Trophoblast cell (in vitro differentiated cells and primary cell): ENCODE data around the gene CGB7.
"Not testable (repeated sequence)": the region's sequence is repeated elsewhere in the genome, so short reads cannot be mapped to it uniquely, and the experiment has no call there.

Experiments used
- DNase-seq, 2 donors: peaks; one replicate each; pipeline ENCODE4 v3.0.0-alpha.2; 2016
- H2AFZ ChIP-seq: 2 replicates; pipeline ENCODE4 v1.6.1; 2013; ENCODE audit warnings: low read length, moderate library complexity, mild to moderate bottlenecking; ENCODE audit not compliant: insufficient read depth, poor library complexity
- H2AK5ac ChIP-seq: 2 replicates; pipeline ENCODE4 v1.6.1; 2013; ENCODE audit warnings: mild to moderate bottlenecking, low read length
- H2BK120ac ChIP-seq: 2 replicates; pipeline ENCODE4 v1.6.1; 2013; ENCODE audit warnings: low read length, mild to moderate bottlenecking, moderate library complexity; ENCODE audit not compliant: insufficient read depth, poor library complexity
- H2BK12ac ChIP-seq: 2 replicates; pipeline ENCODE4 v1.6.1; 2013; ENCODE audit warnings: mild to moderate bottlenecking, low read length, moderate library complexity
- H2BK5ac ChIP-seq: 2 replicates; pipeline ENCODE4 v1.6.1; 2013; ENCODE audit warnings: low read length, low read depth, moderate library complexity, mild to moderate bottlenecking; ENCODE audit not compliant: poor library complexity
- H3K14ac ChIP-seq: 2 replicates; pipeline ENCODE4 v1.6.1; 2013; ENCODE audit warnings: mild to moderate bottlenecking, low read length
- H3K18ac ChIP-seq: 2 replicates; pipeline ENCODE4 v1.6.1; 2013; ENCODE audit warnings: mild to moderate bottlenecking, low read length
- H3K23ac ChIP-seq: 2 replicates; pipeline ENCODE4 v1.6.1; 2013; ENCODE audit warnings: low read length
- H3K27ac ChIP-seq: 2 replicates; pipeline ENCODE4 v1.5.1; 2013; ENCODE audit warnings: low read depth, mild to moderate bottlenecking, inconsistent platforms, low read length, moderate library complexity
- H3K27me3 ChIP-seq: 2 replicates; pipeline ENCODE4 v1.6.1; 2013; ENCODE audit warnings: inconsistent platforms, mild to moderate bottlenecking, low read length, moderate library complexity; ENCODE audit not compliant: insufficient read depth
- H3K36me3 ChIP-seq, 2 experiments: 1 replicate in 1 of 2; 2 replicates in 1 of 2; pipeline ENCODE4 v1.6.1; 2013; ENCODE audit warnings: low read length in 2 of 2, mild to moderate bottlenecking in 2 of 2, moderate library complexity in 1 of 2; ENCODE audit not compliant: insufficient read depth in 2 of 2, control insufficient read depth in 1 of 2
- H3K4ac ChIP-seq: 2 replicates; pipeline ENCODE4 v1.6.1; 2013; ENCODE audit warnings: low read depth, mild to moderate bottlenecking, low read length, moderate library complexity
- H3K4me1 ChIP-seq, 2 experiments: 1 replicate in 1 of 2; 2 replicates in 1 of 2; pipeline ENCODE4 v1.6.1; 2013; ENCODE audit warnings: low read length in 2 of 2, mild to moderate bottlenecking in 2 of 2, moderate library complexity in 1 of 2; ENCODE audit not compliant: insufficient read depth in 2 of 2, control insufficient read depth in 1 of 2
- H3K4me2 ChIP-seq: 2 replicates; pipeline ENCODE4 v1.6.1; 2013; ENCODE audit warnings: inconsistent platforms, mild to moderate bottlenecking, low read length, moderate library complexity
- H3K4me3 ChIP-seq: 2 replicates; pipeline ENCODE4 v1.5.1; 2013; ENCODE audit warnings: mild to moderate bottlenecking, low read depth, low read length, inconsistent platforms
- H3K79me1 ChIP-seq: one replicate; pipeline ENCODE4 v1.6.1; 2013; ENCODE audit warnings: low read length
- H3K79me2 ChIP-seq: 2 replicates; pipeline ENCODE4 v1.6.1; 2013; ENCODE audit warnings: low read length, mild to moderate bottlenecking; ENCODE audit not compliant: control insufficient read depth, insufficient read depth, poor library complexity
- H3K9ac ChIP-seq: 2 replicates; pipeline ENCODE4 v1.6.1; 2013; ENCODE audit warnings: mild to moderate bottlenecking, low read length
- H3K9me3 ChIP-seq: 2 replicates; pipeline ENCODE4 v1.6.1; 2013; ENCODE audit warnings: low read depth, mild to moderate bottlenecking, control low read depth, inconsistent platforms, low read length; ENCODE audit not compliant: insufficient read depth
- H4K12ac ChIP-seq: 2 replicates; pipeline ENCODE4 v1.6.1; 2013; ENCODE audit warnings: low read depth, mild to moderate bottlenecking, low read length, moderate library complexity
- H4K8ac ChIP-seq: 2 replicates; pipeline ENCODE4 v1.6.1; 2013; ENCODE audit warnings: low read depth, mild to moderate bottlenecking, low read length, moderate library complexity
- H4K91ac ChIP-seq: one replicate; pipeline ENCODE4 v1.6.1; 2013; ENCODE audit warnings: low read depth, mild to moderate bottlenecking, low read length, moderate library complexity
- WGBS: extraction: QIAGEN DNeasy Blood & Tissue Kit; methylation state at CpG from one replicate; pipeline ENCODE4 v1.1.7; 2013; ENCODE audit warnings: missing lambda C conversion rate; ENCODE audit not compliant: insufficient read length, insufficient coverage; ENCODE audit errors: extremely low coverage; 5-methylcytosine and 5-hydroxymethylcytosine counted together

CGB7 gene

DNA sequence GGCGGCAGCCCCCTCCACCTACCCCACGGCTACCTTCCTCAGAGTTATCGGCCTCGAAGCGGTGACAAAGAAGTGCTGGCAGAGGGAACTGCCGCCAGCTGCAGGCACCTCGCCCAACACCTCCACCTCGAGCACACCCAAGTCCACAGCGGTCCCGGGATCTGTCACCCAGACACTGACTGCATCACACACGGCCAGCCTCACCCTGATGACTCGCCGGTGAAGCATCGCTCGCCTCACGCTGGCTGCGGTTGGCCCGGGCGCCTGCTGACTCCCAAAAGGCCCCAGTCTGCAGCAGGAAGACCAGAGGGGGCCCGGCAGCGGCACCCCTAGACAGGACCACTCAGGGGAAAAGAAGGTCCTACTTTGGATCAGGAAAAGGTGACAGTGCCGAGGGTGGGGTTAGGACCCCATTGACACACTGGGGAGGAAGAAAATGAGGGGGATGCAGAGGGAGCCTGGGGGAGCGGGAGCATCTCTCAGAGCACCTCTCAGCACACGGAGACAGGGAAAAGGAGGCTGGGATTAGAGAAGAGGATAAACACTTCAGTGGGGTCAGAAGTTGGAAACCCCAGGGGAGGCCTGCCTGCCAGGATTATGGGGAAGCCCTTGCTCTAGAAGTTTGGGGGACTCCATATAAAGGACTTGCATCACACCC, 7.0 kb downstream of the CGB7 start:
- Histone ChIP-seq H4K91ac (peak overlapping the region; percentile 43), H3K18ac (peak overlapping the region; percentile 45), H3K14ac (peak overlapping the region; percentile 66), H2BK120ac (peak overlapping the region; percentile 31), H2BK12ac (peak overlapping the region; percentile 71), H2AK5ac (peak overlapping the region; percentile 19)
- not testable (repeated sequence) for H3K4me1 ChIP-seq, H3K27me3 ChIP-seq, H4K12ac ChIP-seq, H2AFZ ChIP-seq, H3K4me2 ChIP-seq, H2BK5ac ChIP-seq, H3K79me1 ChIP-seq, H4K8ac ChIP-seq, H3K23ac ChIP-seq, DNase-seq, H3K9ac ChIP-seq, H3K79me2 ChIP-seq, H3K4ac ChIP-seq, H3K9me3 ChIP-seq, H3K4me3 ChIP-seq, H3K36me3 ChIP-seq, H3K27ac ChIP-seq
- no CpG with 5 or more reads among the region's 24 CpGs for WGBS

DNA sequence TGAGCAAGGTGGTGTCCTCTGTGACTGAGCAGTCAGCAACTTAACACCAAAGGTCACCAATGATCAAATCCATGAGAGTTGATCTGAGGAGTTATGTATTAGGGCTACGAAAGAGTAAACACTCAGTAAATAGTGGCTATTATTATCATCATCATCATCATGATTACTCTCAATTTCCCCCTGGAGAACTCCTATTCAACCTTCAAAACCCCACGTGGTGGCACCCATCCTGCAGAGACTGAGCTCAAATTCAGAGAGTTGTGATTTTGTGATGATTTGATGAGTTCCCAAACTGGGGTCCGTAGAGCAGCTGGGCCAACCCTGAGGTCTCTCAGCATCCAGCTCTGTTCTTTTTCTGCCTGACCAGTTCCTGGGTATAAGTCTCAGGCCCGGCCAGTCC, 7.7 kb downstream of the CGB7 start:
- not testable (repeated sequence) for H3K4me3 ChIP-seq, H3K4ac ChIP-seq, H3K9ac ChIP-seq, H3K79me2 ChIP-seq, H2BK5ac ChIP-seq, H4K91ac ChIP-seq, H3K18ac ChIP-seq, H3K9me3 ChIP-seq, H2AK5ac ChIP-seq, H2BK12ac ChIP-seq, H4K8ac ChIP-seq, H4K12ac ChIP-seq, H3K27ac ChIP-seq, H3K79me1 ChIP-seq, H3K27me3 ChIP-seq, H3K4me2 ChIP-seq, DNase-seq, H3K36me3 ChIP-seq, H3K23ac ChIP-seq, H3K4me1 ChIP-seq, H3K14ac ChIP-seq, H2BK120ac ChIP-seq, H2AFZ ChIP-seq
- WGBS: no CpG with 5 or more reads among the region's 4 CpGs

DNA sequence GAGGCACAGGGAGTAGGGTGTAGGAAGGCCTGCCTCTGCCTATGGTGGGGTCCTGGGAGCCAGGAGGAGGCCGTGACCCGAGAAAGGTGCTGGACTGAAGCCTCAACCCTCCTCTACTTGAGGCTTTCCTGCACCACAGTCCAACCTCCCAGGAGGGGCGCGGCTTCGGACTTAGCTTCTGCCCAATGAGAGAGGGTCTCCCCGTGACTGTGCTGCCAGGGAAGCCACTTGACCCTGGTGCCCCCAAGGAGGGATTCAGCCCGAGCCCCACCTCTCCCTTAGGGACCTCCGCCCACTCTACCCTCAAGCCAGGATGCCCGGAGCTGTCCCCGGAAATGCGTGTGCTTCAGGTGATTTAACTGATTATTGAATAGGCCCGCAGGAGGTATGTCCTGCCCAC, 8.5 kb downstream of the CGB7 start, which contains the start of gene CGB8:
CGB8 (minus strand) TSS at position 101 of the 400 bp plus-strand sequence. CDS start 372 bp downstream, outside the sequence.
- not testable (repeated sequence) for H3K27ac ChIP-seq, H3K23ac ChIP-seq, H2AK5ac ChIP-seq, H3K4me2 ChIP-seq, H3K4me3 ChIP-seq, H4K12ac ChIP-seq, H4K8ac ChIP-seq, H2BK12ac ChIP-seq, H3K4me1 ChIP-seq, DNase-seq, H3K9me3 ChIP-seq, H3K27me3 ChIP-seq, H3K14ac ChIP-seq, H3K4ac ChIP-seq, H2BK120ac ChIP-seq, H3K9ac ChIP-seq, H3K36me3 ChIP-seq, H2BK5ac ChIP-seq, H3K79me2 ChIP-seq, H3K79me1 ChIP-seq, H3K18ac ChIP-seq, H2AFZ ChIP-seq
- peak within 1 kb of the TSS; percentile 43 for H4K91ac ChIP-seq
- WGBS: no CpG with 5 or more reads among the region's 12 CpGs

DNA sequence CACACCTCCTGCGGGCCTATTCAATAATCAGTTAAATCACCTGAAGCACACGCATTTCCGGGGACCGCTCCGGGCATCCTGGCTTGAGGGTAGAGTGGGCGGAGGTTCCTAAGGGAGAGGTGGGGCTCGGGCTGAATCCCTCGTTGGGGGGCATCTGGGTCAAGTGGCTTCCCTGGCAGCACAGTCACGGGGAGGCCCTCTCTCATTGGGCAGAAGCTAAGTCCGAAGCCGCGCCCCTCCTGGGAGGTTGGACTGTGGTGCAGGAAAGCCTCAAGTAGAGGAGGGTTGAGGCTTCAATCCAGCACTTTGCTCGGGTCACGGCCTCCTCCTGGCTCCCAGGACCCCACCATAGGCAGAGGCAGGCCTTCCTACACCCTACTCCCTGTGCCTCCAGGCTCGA, 14.0 kb downstream of the CGB7 start, which contains the start of gene CGB5:
CGB5 (plus strand) TSS at position 301 of the 400 bp plus-strand sequence. CDS start 362 bp downstream, outside the sequence.
- not testable (repeated sequence) for H2BK5ac ChIP-seq, H4K91ac ChIP-seq, H3K27me3 ChIP-seq, H3K4me1 ChIP-seq, H3K23ac ChIP-seq, H3K18ac ChIP-seq, H3K79me2 ChIP-seq, H3K4me3 ChIP-seq, H3K27ac ChIP-seq, H2AFZ ChIP-seq, H3K36me3 ChIP-seq, H4K12ac ChIP-seq, H4K8ac ChIP-seq, H3K79me1 ChIP-seq, H3K14ac ChIP-seq, DNase-seq, H3K4me2 ChIP-seq, H3K4ac ChIP-seq, H2BK120ac ChIP-seq, H3K9ac ChIP-seq, H2BK12ac ChIP-seq, H3K9me3 ChIP-seq, H2AK5ac ChIP-seq
- no CpG with 5 or more reads among the region's 15 CpGs for WGBS
